GM10847 (cell line): ENCODE data around the gene AADAT.

Experiments
- POLR2A ChIP-seq: IDR thresholded peaks from 2 replicates; pipeline ENCODE4 v1.6.1; 2011; ENCODE audit not compliant: insufficient read length; ENCODE audit errors: extremely low read depth

Gene AADAT

GRCh38 chr4:170097681-170098080 lies 7.9 kb upstream of the AADAT start:
- TF ChIP-seq POLR2A: no peak

DNA sequence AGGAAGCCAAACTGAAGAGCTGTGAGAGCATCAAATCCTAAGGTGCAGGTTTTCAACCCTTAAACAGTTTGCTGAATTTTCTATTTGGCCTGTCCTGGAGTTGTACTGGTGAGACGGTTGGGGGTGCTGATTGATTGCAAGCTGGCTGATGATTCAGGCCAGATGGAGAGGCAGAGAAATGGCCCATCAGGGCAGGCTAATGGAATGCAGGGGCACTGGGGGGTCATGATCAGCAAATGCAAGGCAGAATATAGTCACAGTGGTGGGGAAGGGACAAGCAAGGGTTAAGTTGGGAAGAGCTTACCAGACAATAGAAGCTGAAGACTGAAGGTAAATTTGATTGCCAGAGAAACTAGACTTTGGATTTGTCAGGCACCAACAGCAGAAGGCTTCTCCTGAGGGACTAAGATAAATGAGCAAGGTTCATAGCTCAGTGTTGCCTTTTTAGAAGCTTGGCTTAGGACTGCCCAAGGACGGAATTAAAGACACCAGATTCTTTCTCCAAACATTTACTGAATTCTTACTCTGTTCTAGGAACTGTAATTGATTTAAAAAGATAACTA lies 4.3 kb upstream of the AADAT start:
- TF ChIP-seq POLR2A: no peak

DNA sequence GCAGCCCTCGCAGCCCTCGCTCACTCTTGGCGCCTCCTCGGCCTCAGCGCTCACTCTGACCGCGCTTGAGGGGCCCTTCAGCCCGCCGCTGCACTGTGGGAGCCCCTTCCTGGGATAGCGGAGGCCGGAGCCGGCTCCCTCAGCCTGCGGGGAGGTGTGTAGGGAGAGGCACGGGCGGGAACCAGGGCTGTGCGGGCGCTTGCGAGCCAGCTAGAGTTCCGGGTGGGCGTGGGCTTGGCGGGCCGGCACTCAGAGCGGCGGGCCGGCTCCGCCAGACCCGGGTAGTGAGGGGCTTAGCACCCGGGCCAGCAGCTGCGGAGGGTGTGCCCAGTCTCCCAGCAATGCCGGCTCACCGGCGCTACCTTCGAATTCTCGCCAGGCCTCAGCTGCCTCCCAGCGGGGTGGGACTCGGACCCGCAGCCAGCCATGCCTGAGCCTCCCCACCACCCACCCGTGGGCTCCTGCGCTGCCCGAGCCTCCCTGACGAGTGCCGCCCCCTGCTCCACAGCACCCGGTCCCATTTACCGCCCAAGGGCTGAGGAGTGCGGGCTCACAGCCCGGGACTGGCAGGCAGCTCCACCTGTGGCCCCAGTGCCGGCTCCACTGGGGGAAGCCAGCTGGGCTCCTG lies 1.4 kb upstream of the AADAT start:
- TF ChIP-seq POLR2A: no peak

GRCh38 chr4:170090352-170091052 lies 746 bp upstream of the AADAT start:
- TF ChIP-seq POLR2A: no peak

- no peak for TF ChIP-seq POLR2A
Observed at GRCh38 chr4:170089274-170089667, 485 bp downstream of the AADAT start.

DNA sequence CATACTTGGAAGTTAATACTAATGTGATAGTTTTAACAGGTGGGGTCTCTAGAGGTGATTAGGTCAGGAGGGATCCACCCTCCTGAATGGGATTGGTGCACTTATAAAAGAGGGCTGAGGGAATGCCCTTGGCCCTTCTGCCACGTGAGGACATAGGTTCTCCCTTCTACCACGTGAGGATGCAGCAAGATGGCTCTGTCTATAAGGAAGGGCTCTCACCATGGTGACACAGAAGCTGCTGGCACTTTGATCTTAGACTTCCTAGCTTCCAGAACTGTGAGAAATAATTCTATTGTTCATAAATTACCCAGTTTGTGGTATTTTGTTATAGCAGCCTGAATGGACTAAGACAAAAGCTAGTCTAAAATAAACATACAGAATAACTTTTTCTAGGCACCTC lies 1.0 kb downstream of the AADAT start:
- TF ChIP-seq POLR2A: no peak

DNA sequence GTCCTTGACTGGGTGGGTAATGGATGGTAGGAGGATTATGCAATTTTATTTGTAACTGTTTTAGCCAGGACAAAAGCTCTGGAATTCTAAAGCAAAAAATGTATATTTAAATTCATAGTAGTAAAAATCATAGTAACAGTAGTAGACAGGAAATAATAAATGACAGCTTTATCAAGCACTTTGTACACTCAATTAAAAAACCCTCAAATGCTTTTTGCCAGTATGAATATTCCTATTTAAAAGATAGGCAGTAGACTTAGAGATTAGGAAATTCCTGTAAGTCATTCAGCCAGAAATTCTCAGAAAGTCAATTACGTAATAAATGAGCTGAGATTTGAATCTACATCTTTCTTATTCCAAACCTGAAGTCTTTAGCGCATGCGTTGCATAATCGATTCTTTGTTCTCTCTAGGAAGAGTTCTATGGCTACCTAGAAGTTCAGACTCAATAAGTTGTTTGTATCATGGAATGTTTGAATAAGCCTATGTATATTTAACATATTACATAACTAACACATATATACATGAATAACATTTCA lies 2.5 kb downstream of the AADAT start:
- TF ChIP-seq POLR2A: no peak

DNA sequence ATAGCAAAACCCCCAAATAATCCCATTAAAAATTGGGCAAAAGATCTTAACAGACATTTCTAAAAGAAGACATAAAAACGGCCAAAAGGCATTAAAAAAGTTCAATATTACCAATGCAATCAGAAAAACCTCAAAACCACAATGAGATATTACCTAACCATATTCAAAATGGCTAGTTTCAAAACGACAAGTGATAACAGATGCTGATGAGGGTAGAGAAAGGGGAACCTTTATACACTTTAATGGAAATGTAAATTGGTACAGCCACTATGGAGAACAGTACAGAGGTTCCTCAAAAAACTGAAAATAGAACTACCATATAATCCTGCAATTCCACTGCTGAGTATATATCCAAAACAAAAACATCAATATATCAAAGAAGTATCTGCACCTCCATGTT lies 6.2 kb downstream of the AADAT start:
- TF ChIP-seq POLR2A: no peak

GRCh38 chr4:170080496-170080895 lies 9.3 kb downstream of the AADAT start:
- TF ChIP-seq POLR2A: no peak

- no peak for TF ChIP-seq POLR2A
Observed at GRCh38 chr4:170079981-170080380, 9.8 kb downstream of the AADAT start.

GRCh38 chr4:170071196-170071595 lies 18.6 kb downstream of the AADAT start:
- TF ChIP-seq POLR2A: no peak

GRCh38 chr4:170068438-170069128 lies 21.2 kb downstream of the AADAT start:
- TF ChIP-seq POLR2A: no peak

DNA sequence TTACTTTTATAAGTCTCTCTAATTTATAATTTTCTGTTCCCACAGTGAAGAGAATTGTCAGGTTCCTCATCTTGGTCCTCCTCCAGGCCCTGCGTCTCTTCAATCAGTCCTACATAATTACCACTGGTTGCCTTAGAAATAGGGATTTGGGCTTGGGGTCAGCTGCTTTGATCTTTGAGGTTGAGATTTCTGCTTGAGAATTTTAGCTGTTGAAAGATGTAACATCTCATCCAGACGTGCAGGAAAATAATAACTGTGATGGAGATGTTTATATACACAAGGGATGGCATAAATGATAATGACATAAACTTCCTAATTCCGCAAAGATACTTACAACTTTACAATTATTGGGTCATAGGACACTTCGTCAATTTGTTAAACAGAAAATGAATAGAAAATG lies 30.3 kb downstream of the AADAT start:
- no peak for TF ChIP-seq POLR2A

DNA sequence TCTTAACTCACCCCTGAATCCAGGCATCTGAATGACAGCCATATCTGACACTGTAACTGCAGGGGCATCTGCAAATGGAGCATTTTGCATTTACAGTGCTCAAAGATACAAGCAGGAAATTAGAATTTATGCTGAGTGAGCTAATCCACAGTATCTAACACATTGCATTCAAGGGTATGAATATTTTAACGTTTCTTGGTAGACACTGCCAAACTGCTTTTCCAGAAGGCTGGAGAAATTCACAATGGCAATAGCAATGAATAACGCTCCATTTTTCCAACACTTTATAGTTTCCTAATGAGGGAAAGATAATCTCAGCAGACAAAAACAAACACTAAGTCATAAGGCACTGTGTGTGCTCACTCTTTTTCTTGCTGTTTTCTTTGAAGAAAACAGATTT lies 30.9 kb downstream of the AADAT start:
- TF ChIP-seq POLR2A: no peak

DNA sequence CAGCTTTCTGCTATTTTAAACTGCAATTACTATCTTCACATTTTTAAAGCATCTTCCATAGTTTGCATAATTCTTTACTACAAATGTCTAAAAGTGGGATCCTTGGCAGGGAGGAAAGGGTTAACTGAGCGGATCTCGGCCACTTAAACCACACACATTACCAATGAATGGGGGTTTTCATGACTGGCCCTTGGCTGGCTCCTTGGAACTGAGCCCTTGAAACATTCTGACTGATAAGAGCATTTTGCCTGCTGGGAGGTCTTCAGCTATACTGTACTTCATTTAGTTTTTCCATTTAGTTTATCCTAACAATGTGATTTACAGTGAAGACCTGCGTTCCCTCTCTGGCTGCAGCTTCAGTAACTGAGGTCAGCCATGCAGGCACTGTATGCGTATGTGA lies 31.9 kb downstream of the AADAT start:
- no peak for TF ChIP-seq POLR2A

DNA sequence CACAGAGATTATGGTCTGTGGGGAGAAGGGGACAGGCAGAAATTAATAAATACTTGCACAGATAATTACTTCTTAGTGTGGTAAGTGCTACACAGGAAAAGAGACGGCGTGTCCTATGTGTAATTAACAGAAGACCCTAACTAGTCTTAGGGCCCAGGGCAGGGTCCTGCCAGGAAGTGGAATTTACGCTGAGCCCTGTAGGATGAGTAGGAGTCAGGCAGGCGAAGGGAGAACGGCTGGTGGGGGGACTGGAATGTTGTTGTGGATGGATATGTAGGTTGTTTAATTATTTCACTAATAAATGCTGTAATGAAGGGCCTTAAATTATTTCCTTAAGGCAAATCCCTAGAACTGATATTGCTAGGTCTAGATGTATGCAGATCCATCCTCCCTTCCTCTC lies 36.8 kb downstream of the AADAT start:
- no peak for TF ChIP-seq POLR2A
